Caco-2 (cell line): ENCODE measurements around the gene NPHP4. TPM values are rescaled to one million over a fixed set of nuclear protein-coding genes. Genes with fewer than 3 reads are reported as not detected.

Experiments
- BruUV-seq: library from RNA; stranded (reverse); fragments of 400-500 nt; replicated peaks from 2 replicates; lab custom pipeline; 2021; lab: Mats Ljungman, UMichigan
- CTCF ChIA-PET: fragments of 300-600 bp; sonication (Branson Sonifier 250); formaldehyde crosslinking; loops from one replicate; lab custom pipeline; 2022; ENCODE audit warnings: antibody characterized with exemption; lab: Charles Lee
- POLR2A ChIA-PET: fragments of 300-600 bp; sonication (Branson Sonifier 250); formaldehyde crosslinking; loops from one replicate; lab custom pipeline; 2022; ENCODE audit warnings: antibody characterized with exemption; lab: Charles Lee
- DNase-seq, 2 experiments: peaks; one replicate each; pipeline versions ENCODE4 v3.0.0 to v3.0.0-alpha.2; 2020 to 2022
- H3K27me3 ChIP-seq: replicated peaks from 2 replicates; pipeline ENCODE4 v1.6.0; 2011; ENCODE audit warnings: low read length; ENCODE audit not compliant: control insufficient read depth, insufficient read depth
- H3K36me3 ChIP-seq: 2 replicates; pipeline ENCODE4 v1.5.1; 2011; ENCODE audit warnings: low read length; ENCODE audit not compliant: control insufficient read depth, insufficient read depth
- H3K4me1 ChIP-seq: fragments of 250-450 bp; sonication (Bioruptor Pico); 2 replicates; pipeline ENCODE4 v1.5.1; 2020; ENCODE audit warnings: mild to moderate bottlenecking
- H3K4me3 ChIP-seq: 2 replicates; pipeline ENCODE4 v1.5.1; 2011; ENCODE audit warnings: low read depth, mild to moderate bottlenecking, control low read depth, low read length
- H3K9me3 ChIP-seq: fragments of 250-450 bp; sonication (Bioruptor Pico); 2 replicates; pipeline ENCODE4 v1.5.1; 2020; ENCODE audit warnings: mild to moderate bottlenecking, moderate library complexity
- H3K27ac Mint-ChIP-seq: one replicate; pipeline ENCODE4 v1.8.0; 2022; ENCODE audit warnings: mixed read lengths; ENCODE audit not compliant: unreplicated experiment
- H3K27me3 Mint-ChIP-seq: one replicate; pipeline ENCODE4 v1.8.0; 2022; ENCODE audit warnings: mixed read lengths; ENCODE audit not compliant: insufficient read depth, unreplicated experiment
- H3K36me3 Mint-ChIP-seq: one replicate; pipeline ENCODE4 v1.8.0; 2022; ENCODE audit warnings: mild to moderate bottlenecking, mixed read lengths; ENCODE audit not compliant: insufficient read depth, unreplicated experiment
- H3K4me1 Mint-ChIP-seq: one replicate; pipeline ENCODE4 v1.8.0; 2022; ENCODE audit warnings: low read depth, mixed read lengths; ENCODE audit not compliant: unreplicated experiment
- H3K4me3 Mint-ChIP-seq: one replicate; pipeline ENCODE4 v1.8.0; 2022; ENCODE audit warnings: mild to moderate bottlenecking, moderate library complexity, mixed read lengths; ENCODE audit not compliant: unreplicated experiment
- H3K9me3 Mint-ChIP-seq: one replicate; pipeline ENCODE4 v1.8.0; 2022; ENCODE audit warnings: mixed read lengths; ENCODE audit not compliant: unreplicated experiment
- intact Hi-C: fragments of 100-400 bp; cut with micrococcal nuclease; formaldehyde crosslinking; loops from one replicate; pipeline ENCODE4 v1.10.0; 2022; ENCODE audit not compliant: unreplicated experiment
- total RNA-seq: library from RNA; stranded (reverse); gene quantifications from 2 replicates; pipeline ENCODE4 v1.2.3, GENCODE V29; 2022
- TF ChIP-seq, protein P1 (sequence below), 2 experiments: fragments of 200-600 bp in 1 of 2; IDR thresholded peaks; 1 replicate in 1 of 2; 2 replicates in 1 of 2; pipeline versions ENCODE4 v1.5.1 to v1.8.0; 2011 to 2022; ENCODE audit warnings: antibody characterized with exemption in 1 of 2, control low read depth in 1 of 2, inconsistent platforms in 1 of 2, low read depth in 1 of 2, low read length in 1 of 2, mild to moderate bottlenecking in 1 of 2, moderate library complexity in 1 of 2; ENCODE audit not compliant: insufficient read depth in 1 of 2, severe bottlenecking in 1 of 2, unreplicated experiment in 1 of 2

NPHP4 gene
- total RNA-seq, 1 experiment from 2014 or later = 12.3 TPM

DNA sequence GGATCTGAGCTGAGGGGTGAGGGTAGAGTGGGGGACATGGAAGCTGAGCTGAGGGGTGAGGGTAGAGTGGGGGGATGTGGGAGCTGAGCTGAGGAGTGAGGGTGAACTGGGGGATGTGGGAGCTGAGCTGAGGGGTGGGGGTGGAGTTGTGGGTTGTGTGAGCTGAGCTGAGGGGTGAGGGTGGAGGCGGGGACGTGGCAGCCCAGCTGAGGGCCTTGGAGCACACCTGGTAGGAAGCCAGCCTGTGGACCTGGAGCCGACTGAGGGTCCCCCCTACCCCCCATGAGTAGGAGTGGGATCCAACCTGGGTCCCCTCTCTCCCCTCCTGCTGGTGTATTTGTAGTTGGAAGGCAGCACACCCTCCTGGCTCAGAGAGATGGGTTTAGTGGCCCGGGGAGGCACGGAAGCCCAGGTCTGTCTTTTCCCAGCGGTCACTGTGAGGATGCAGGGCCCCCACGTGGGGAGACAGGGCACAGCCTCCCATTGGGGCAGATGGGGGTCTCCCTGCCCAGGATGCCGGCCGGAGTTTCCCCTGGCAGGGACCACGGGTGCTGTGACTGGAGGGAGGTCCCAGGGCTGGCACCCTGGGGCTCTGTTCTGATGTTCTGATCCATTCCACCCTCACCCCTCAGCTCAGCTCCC, 13.2 kb upstream of the NPHP4 start:
- no TSS peak for BruUV-seq
- Mint-ChIP-seq H3K27ac (no peak overlapping the region), H3K36me3 (no peaks in the 10 kb centered on the region), H3K4me3 (no peak overlapping the region), H3K9me3 (no peaks in the 10 kb centered on the region), H3K27me3 (no peaks in the 10 kb centered on the region), H3K4me1 (peaks cover 7% of the 10 kb centered on the region)
- H3K27me3 ChIP-seq = no peaks in the 10 kb centered on the region
- H3K4me3 ChIP-seq = no peak overlapping the region
- no peaks in the 10 kb centered on the region for H3K36me3 ChIP-seq
- ChIA-PET POLR2A (no interaction called here), CTCF (no interaction called here)
- no peaks in the 10 kb centered on the region for H3K9me3 ChIP-seq
- H3K4me1 ChIP-seq = peaks cover 16% of the 10 kb centered on the region
- intact Hi-C loops = no loop called here
- TF ChIP-seq, protein P1, sequence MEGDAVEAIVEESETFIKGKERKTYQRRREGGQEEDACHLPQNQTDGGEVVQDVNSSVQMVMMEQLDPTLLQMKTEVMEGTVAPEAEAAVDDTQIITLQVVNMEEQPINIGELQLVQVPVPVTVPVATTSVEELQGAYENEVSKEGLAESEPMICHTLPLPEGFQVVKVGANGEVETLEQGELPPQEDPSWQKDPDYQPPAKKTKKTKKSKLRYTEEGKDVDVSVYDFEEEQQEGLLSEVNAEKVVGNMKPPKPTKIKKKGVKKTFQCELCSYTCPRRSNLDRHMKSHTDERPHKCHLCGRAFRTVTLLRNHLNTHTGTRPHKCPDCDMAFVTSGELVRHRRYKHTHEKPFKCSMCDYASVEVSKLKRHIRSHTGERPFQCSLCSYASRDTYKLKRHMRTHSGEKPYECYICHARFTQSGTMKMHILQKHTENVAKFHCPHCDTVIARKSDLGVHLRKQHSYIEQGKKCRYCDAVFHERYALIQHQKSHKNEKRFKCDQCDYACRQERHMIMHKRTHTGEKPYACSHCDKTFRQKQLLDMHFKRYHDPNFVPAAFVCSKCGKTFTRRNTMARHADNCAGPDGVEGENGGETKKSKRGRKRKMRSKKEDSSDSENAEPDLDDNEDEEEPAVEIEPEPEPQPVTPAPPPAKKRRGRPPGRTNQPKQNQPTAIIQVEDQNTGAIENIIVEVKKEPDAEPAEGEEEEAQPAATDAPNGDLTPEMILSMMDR (IDR thresholded peaks at IDR 0.05; ENCODE audit: insufficient read depth in 1 of 2, low read depth in 1 of 2, low read length in 1 of 2, severe bottlenecking in 1 of 2, unreplicated experiment in 1 of 2) = no peak
- no peak for DNase-seq

DNA sequence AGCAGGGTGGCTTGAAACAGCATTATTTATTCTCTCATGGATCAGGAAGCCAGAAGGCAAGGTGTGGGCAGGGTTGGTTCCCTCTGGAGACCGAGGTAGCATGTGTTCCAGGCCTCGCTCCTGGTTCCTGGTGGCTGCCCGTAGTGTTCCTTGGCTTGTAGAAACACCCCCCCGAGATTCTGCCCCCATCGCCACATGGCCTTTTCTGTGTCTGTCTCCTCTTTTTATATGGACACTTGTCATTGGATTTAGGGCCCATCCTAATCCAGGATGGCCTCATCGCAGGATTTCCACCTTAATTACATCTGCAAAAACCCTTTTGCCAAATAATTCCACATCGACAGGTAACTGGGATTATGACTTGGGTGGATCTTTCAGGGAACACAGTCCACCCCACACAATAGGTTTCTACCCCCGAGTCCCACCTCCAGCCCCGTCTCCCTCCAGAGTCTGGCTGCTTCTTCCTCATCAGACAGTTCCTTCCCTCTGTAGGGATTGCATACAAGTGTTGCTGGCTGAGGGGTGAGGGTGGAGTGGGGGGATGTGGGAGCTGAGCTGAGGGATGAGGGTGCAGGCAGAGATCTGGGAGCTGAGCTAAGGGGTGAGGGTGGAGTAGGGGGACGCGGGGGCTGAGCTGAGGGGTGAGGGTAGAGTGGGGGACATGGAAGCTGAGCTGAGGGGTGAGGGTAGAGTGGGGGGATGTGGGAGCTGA, 12.3 kb upstream of the NPHP4 start:
- Mint-ChIP-seq H3K4me3 (no peak overlapping the region), H3K27ac (no peak overlapping the region), H3K27me3 (no peaks in the 10 kb centered on the region), H3K36me3 (no peaks in the 10 kb centered on the region), H3K9me3 (no peaks in the 10 kb centered on the region), H3K4me1 (peaks cover 3% of the 10 kb centered on the region)
- ChIA-PET POLR2A (no interaction called here), CTCF (no interaction called here)
- no peaks in the 10 kb centered on the region for H3K27me3 ChIP-seq
- BruUV-seq = no TSS peak
- H3K36me3 ChIP-seq = no peaks in the 10 kb centered on the region
- intact Hi-C loops = no loop called here
- TF ChIP-seq, protein P1 (IDR thresholded peaks at IDR 0.05; ENCODE audit: insufficient read depth in 1 of 2, low read depth in 1 of 2, low read length in 1 of 2, severe bottlenecking in 1 of 2, unreplicated experiment in 1 of 2) = no peak
- peaks cover 11% of the 10 kb centered on the region for H3K4me1 ChIP-seq
- H3K9me3 ChIP-seq = no peaks in the 10 kb centered on the region
- H3K4me3 ChIP-seq = no peak overlapping the region
- no peak for DNase-seq

DNA sequence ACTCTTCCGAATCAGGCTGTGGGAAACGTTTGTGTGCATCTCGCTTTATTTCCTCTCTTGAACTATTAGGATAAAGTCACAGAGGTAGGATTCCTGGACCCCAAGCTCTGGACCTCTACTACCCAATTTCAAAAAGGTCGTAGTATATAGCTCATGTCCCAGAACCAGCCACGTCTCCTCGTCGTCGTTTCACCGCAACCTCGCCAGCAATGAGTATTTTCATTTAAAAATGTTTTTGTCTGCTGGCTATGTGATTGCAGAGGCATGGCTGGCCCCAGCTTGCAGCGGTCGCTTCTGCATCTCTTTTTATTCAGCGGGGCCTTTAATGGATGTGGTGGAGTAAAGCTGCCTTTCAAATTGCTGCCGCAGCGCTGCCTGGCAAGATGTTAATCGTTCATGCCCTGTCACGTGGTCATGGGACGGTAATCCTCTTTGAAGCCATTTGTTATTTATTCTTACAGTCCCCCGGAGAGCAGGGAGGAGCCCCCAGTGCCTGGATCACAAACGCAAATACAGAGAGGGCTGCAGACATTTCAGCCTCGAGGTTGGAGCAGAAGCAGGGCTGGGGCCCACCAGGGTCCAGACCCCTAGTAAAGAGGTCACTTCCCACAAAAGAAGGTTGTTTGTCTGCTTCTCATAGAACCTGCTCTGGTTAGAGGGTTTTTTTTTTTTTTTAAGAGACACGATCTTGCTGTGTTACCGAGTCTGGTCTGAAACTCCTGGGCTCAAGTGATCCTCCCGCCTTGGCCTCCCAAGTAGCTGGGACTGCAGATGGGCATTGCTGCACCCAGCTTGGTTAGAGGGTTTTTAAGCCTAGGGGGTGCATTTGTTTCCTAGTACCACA, 11.6 kb upstream of the NPHP4 start:
- no peaks in the 10 kb centered on the region for H3K36me3 Mint-ChIP-seq
- POLR2A ChIA-PET = no interaction called here
- no peaks in the 10 kb centered on the region for H3K9me3 Mint-ChIP-seq
- BruUV-seq = no TSS peak
- H3K4me1 ChIP-seq = peaks cover 3% of the 10 kb centered on the region
- H3K27me3 ChIP-seq = no peaks in the 10 kb centered on the region
- no peak overlapping the region for H3K27ac Mint-ChIP-seq
- H3K4me3 Mint-ChIP-seq = no peak overlapping the region
- CTCF ChIA-PET = no interaction called here
- H3K27me3 Mint-ChIP-seq = no peaks in the 10 kb centered on the region
- DNase-seq = no peak
- no peaks in the 10 kb centered on the region for H3K36me3 ChIP-seq
- no peak overlapping the region for H3K4me3 ChIP-seq
- TF ChIP-seq, protein P1 (IDR thresholded peaks at IDR 0.05; ENCODE audit: insufficient read depth in 1 of 2, low read depth in 1 of 2, low read length in 1 of 2, severe bottlenecking in 1 of 2, unreplicated experiment in 1 of 2) = no peak
- H3K4me1 Mint-ChIP-seq = no peaks in the 10 kb centered on the region
- intact Hi-C loops = no loop called here
- H3K9me3 ChIP-seq = no peaks in the 10 kb centered on the region
